Fibroblast of pulmonary artery (primary cell): Measurements from ENCODE around the gene FOXP1.

Experiments
- DNase-seq: peaks from one replicate; pipeline ENCODE4 v3.0.0-alpha.2; 2010; ENCODE audit warnings: low read depth
- H3K4me3 ChIP-seq: replicated peaks from 2 replicates; pipeline ENCODE4 v1.5.1; 2011; ENCODE audit warnings: low read depth, mild to moderate bottlenecking, control low read depth, low read length, moderate library complexity
- CTCF ChIP-seq: IDR thresholded peaks from 2 replicates; pipeline ENCODE4 v1.5.1; 2011; ENCODE audit warnings: mild to moderate bottlenecking, control low read depth, low read length, inconsistent platforms; ENCODE audit errors: missing control alignments

Gene FOXP1

GRCh38 chr3:71000483-71000882, 583.0 kb downstream of the FOXP1 start:
- no peak for DNase-seq
- TF ChIP-seq CTCF: no peak
- H3K4me3 ChIP-seq: no peak overlapping the region

- peak; percentile 75 for DNase-seq
- no peak overlapping the region for H3K4me3 ChIP-seq
- TF ChIP-seq CTCF: no peak
Observed at GRCh38 chr3:70999730-71000129, 583.8 kb downstream of the FOXP1 start.

- DNase-seq: no peak
- TF ChIP-seq CTCF: no peak
- no peak overlapping the region for H3K4me3 ChIP-seq
Observed at GRCh38 chr3:70996082-70996481, 587.4 kb downstream of the FOXP1 start.

GRCh38 chr3:70994644-70995043, 588.9 kb downstream of the FOXP1 start:
- H3K4me3 ChIP-seq: no peak overlapping the region
- no peak for DNase-seq
- TF ChIP-seq CTCF: no peak

GRCh38 chr3:70992562-70993204, 590.8 kb downstream of the FOXP1 start:
- no peak overlapping the region for H3K4me3 ChIP-seq
- no peak for DNase-seq
- no peak for TF ChIP-seq CTCF

GRCh38 chr3:70992131-70992530, 591.4 kb downstream of the FOXP1 start:
- H3K4me3 ChIP-seq: no peak overlapping the region
- no peak for TF ChIP-seq CTCF
- DNase-seq: no peak

- no peak for DNase-seq
- no peak overlapping the region for H3K4me3 ChIP-seq
- no peak for TF ChIP-seq CTCF
Observed at GRCh38 chr3:70990723-70991122, 592.8 kb downstream of the FOXP1 start.
